GM19238 (cell line): Measurements from ENCODE around the gene DNAAF1.
"Not testable (repeated sequence)": the region's sequence is repeated elsewhere in the genome, so short reads cannot be mapped to it uniquely, and the experiment has no call there.

Experiments used
- DNase-seq: peaks from one replicate; pipeline ENCODE4 v3.0.0; 2011; ENCODE audit warnings: low spot score; ENCODE audit not compliant: insufficient read length

DNAAF1 gene

GRCh38 chr16:84183911-84184591 lies 38.9 kb downstream of the DNAAF1 start:
- no peak for DNase-seq

DNA sequence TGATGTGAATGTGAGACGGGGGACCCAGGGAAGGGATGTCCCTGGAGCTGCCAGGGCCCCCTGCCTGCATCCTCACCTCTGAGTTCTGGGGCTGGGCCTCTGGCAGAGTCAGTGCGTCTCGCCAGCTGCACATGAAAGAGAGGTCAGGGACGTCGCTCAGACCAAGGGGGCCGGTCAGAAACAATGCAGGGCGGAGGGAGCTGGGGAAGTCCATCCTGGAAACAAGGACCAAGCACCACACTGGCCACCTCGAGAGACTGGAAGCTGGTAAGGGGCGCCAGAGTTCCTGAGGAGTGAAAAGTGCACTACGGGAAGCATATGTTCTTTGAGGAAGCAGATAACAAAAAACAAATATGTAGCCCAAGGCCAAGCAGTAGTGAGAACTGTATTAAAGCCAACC lies 39.7 kb downstream of the DNAAF1 start:
- no peak for DNase-seq

DNA sequence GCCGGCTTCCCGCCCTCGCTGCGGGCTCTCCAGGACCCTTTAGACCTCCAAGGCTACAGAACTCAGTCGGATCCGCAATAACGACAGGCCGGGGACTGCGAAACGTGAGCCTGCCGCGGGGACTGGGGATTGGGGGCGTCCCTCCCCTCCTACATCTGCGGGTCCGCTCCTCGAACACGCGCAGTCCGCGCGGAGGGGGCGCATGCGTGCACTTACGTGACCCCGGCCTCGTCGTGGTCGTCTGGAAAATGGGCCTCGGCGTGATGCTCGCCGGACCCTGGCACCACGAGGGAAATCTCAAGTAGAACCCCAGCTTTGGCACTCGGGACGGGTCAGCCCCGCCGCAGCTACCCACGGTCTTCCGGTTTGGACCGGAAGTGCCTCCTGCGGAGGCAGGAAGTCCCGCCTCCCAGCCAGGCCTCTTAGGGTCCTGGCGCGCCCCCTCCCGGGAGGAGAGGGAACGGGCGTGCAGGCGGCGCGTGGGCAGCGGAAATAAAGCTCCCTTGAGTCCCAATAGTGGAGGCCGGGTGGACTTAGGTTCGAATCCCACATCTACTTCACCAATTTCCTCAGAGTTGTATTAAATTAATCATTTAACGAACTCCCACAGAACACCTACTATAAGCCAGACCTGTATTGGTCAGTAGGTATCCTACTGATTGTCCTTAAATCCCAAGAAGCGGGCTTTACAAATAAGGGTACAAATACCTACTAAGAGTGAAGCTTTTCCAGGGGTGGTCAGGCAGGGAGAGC lies 41.8 kb downstream of the DNAAF1 start, which contains the start of gene TAF1C:
Gene TAF1C, minus strand, starts transcription at position 373 of the 753 bp plus-strand sequence. CDS start 2,069 bp downstream, outside the sequence.
- peak; percentile 99 for DNase-seq

DNA sequence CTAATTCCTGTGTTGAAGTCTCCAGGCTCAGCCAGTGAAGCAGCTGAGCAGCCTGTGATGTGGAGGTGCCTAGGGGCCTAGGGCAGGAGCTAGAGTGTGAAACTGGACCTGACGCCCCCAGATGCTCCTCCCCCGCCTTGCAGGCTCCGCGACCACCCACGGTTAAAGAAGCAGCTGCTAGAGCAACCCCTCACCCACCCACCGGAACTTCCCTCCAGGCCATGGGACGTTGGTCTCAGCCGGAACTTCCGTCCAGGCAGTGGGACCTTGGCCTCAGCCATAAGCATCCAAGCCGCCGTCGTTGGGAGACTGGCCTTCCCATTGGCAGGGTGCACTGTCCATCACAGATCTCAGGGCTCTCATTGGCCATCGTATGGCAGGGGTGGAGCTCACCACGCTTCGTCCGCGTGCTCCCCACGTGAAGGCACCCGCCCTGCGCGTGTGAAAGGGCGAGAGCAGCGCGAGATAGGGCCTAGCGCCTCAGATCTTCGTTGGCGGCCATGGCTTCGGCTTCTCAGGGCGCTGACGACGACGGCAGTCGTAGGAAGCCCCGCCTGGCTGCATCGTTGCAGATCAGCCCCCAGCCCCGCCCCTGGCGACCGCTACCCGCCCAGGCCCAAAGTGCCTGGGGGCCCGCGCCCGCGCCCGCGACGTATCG lies 45.8 kb downstream of the DNAAF1 start, which contains the start of gene ADAD2:
Gene ADAD2, plus strand, starts transcription at position 427 of the 658 bp plus-strand sequence. Its CDS starts 74 bp downstream, at position 501.
- DNase-seq: no peak

DNA sequence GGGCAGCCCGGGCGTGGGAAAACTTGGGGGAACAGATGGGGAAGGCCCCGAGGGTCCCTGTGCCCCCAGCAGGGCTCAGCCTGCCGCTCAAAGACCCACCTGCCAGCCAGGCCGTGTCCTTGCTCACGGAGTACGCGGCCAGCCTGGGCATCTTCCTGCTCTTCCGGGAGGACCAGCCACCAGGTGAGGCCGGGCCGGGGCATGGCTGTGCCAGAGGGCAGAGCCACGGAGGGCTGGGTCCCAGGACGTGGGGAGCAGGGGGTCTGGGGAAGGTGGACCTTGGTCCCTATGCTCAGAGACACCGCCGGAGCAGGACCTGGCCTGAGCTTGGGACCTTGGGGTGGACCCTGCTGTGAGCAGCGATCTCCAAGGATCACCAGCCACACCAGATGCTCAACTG lies 46.4 kb downstream of the DNAAF1 start:
- no peak for DNase-seq

- DNase-seq: no peak
These were observed 48.4 kb downstream of the DNAAF1 start for GRCh38 chr16:84193480-84193879.

- DNase-seq: no peak
These were observed 48.9 kb downstream of the DNAAF1 start for GRCh38 chr16:84194018-84194417.

DNA sequence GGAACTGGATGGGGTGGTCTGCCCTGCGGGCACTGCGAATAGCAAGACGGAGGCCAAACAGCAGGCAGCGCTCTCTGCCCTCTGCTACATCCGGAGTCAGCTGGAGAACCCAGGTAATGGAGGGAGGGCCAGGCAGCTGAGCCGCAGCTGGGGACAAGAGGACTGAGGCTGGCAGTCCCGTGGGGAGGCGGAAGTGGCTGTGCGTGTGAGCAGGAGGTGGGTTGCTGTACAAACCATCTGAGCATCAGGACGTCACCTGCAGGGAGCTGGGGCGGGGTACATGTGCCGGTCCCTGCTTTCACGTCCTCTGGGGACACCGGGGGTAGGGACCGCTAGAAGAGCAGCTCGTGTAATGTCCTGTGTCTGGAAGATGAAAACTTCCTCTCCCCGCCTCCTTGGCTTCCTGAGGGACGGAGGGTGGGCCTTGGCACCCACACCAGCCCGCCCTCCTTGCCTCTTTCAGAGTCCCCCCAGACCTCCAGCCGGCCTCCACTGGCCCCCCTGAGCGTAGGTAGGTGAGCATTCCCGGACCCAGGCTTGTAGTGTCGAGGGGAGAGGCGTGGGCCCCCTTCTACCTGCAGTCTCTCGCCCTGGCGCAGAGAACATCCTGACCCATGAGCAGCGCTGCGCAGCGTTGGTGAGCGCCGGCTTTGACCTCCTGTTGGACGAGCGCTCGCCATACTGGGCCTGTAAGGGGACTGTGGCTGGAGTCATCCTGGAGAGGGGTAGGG lies 49.5 kb downstream of the DNAAF1 start:
- peak; percentile 42 for DNase-seq

DNA sequence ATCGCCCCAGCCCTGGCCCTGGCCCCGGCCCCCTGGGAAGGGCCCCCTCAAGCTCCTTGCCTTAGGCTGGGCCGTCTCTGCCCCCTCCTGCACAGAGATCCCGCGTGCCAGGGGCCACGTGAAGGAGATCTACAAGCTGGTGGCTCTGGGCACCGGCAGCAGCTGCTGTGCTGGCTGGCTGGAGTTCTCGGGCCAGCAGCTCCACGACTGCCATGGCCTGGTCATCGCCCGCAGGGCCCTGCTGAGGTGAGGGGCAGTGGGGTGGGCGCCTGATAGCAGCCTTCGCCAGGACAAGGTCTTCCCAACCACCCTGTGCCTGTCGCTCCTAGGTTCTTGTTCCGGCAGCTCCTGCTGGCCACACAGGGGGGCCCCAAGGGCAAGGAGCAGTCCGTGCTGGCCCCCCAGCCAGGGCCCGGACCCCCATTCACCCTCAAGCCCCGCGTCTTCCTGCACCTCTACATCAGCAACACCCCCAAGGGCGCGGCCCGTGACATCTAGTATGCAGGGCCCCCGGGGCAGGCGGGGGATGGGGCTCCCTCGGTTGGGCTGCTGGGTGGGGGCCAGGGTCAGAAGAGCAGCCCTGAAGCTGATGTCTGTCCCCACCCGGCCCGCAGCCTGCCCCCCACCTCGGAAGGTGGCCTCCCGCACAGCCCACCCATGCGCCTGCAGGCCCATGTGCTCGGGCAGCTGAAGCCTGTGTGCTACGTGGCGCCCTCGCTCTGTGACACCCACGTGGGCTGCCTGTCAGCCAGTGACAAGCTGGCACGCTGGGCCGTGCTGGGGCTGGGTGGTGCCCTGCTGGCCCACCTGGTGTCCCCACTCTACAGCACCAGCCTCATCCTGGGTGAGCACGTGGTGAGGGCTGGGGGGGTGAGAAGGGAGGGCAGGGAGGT lies 50.3 kb downstream of the DNAAF1 start:
- no peak for DNase-seq

GRCh38 chr16:84196101-84196500 lies 51.0 kb downstream of the DNAAF1 start:
- no peak for DNase-seq

DNA sequence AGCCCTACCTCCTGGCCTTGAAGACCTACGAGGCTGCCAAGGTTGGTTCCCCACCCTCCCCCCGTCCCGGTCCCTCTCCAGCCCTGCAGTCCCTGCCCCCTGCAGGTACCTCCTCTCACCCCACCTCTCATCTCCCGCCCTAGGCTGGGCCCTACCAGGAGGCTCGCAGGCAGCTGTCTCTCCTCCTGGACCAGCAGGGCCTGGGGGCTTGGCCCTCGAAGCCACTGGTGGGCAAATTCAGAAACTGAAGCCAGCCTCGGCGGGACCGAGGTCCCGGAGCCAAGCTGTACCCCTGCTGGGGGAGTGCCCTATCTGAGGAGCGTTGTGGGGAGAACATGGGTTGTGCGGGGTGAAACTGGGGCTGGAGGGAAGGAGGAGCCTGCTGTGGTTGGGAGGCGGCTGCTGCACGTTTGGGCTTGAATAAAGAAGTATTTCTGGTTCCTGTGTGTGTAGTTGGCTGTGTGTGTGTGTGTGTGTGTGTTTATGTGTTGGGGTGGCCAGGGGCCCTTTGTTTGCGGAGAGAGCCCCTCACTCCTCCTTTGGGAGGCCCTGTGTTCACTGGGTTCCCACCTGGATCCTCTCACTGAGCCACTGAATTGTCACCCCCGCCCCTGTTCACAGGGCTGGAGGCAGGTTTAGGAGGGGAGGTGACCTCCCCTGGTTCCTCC lies 51.8 kb downstream of the DNAAF1 start:
- DNase-seq: no peak

- DNase-seq: no peak
These were observed 52.5 kb downstream of the DNAAF1 start for GRCh38 chr16:84197466-84198128.

DNA sequence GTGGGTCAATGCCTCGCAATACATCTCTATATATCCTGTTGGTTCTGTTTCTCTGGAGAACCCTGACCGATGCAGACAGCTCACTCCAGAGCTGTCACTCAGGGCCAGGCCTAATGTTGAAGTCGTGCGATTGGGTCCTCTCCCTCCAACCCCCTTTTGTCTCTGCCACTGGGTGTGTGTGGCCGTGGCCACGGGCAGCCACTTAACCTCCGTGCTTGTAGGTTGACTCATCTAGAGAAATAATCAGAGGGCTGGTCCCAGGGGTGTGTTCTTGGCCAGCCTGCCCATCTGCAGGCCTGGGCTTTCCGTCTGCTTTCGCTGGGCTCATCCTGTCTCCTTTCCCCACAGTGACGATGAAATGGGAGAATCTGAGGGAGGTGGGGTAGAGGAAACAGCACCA lies 53.3 kb downstream of the DNAAF1 start:
- no peak for DNase-seq

- DNase-seq: no peak
These were observed 54.0 kb downstream of the DNAAF1 start for GRCh38 chr16:84199097-84199496.

DNA sequence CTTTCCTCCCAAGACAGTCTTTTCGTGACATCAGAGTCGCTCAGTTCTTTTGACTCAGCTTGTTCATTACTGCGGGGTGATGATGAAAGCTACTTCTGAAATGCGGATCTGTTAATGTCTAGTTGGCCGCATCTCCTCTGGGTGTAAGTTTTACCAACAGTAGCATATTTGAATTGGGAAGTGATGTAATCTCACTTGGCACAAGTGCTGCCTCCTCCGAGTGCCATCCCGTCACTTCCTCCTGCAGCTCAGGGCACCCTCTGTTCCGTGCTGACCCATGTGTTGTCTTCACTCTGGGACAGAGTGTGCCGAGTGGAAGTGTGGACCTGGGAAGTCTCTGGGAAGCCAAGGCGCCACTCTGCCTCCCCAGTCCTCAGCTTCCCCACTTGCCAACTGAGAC lies 54.8 kb downstream of the DNAAF1 start:
- DNase-seq: no peak

- DNase-seq: not testable (repeated sequence)
These were observed 59.4 kb downstream of the DNAAF1 start for GRCh38 chr16:84204551-84204950.

GRCh38 chr16:84205123-84205522 lies 60.0 kb downstream of the DNAAF1 start:
- not testable (repeated sequence) for DNase-seq

- no peak for DNase-seq
These were observed 61.0 kb downstream of the DNAAF1 start for GRCh38 chr16:84205976-84206691.

- no peak for DNase-seq
These were observed 62.1 kb downstream of the DNAAF1 start for GRCh38 chr16:84207251-84207650.
